NCI-H2227 (cell line): ENCODE results near the gene HTT.

Source experiments
- DNase-seq: peaks from one replicate; lab custom pipeline; 2025; ENCODE audit not compliant: unreplicated experiment; lab: John Stamatoyannopoulos, UW

The HTT gene

DNA sequence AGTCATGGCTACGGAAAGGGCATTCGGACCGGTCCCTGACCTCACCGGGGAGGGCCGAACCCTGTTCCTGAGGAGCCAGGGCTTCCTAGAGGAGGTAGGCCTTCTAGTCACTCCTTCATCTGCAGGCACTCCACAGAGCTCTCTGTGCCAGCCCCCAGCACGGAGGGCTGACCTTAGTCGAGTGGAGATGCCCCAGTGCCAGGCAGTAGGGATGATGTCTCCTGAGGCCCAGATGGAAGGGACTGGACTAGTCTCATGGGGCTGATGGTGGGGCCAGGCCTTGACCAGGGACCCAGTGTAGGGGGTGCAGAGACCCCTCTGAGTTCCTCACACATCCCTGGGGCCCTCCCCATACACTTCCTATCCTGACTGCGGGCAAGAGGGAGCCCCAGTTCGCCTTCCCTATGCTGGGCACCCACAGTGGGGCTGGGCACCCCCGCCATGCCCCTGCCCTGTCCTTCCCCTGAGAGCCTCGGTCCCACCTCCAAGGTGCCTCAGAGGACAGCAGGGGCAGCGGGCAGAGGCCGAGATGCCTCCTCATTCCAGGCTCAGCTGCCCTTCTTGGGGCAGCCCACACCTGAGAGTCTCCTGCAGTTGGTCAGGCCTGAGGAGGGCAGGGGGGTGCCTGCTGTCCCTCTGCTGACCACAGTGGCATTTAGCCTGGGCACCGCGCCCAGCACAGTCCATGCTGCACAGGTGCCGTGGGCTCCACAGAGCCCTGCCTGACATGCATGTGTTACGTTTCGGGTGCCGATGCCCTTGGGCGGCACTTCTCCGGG lies 173.1 kb downstream of the HTT start:
- DNase-seq, result no peak

DNA sequence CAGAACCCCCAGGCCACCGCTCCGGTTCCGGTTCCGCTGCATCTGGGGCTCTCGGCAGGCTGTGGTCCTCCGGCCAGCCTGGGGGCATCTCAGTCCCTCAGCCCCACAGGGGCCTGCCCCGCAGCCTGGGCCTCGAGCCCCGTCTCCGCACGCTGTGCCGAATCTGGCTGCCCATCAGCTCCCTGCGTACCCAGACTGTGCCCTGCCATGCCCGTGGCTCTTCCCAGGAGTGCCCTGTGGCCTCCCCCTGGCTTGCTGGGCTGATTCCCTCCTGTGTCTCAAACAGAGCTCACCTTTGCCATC lies 173.6 kb downstream of the HTT start:
- no peak for DNase-seq

DNA sequence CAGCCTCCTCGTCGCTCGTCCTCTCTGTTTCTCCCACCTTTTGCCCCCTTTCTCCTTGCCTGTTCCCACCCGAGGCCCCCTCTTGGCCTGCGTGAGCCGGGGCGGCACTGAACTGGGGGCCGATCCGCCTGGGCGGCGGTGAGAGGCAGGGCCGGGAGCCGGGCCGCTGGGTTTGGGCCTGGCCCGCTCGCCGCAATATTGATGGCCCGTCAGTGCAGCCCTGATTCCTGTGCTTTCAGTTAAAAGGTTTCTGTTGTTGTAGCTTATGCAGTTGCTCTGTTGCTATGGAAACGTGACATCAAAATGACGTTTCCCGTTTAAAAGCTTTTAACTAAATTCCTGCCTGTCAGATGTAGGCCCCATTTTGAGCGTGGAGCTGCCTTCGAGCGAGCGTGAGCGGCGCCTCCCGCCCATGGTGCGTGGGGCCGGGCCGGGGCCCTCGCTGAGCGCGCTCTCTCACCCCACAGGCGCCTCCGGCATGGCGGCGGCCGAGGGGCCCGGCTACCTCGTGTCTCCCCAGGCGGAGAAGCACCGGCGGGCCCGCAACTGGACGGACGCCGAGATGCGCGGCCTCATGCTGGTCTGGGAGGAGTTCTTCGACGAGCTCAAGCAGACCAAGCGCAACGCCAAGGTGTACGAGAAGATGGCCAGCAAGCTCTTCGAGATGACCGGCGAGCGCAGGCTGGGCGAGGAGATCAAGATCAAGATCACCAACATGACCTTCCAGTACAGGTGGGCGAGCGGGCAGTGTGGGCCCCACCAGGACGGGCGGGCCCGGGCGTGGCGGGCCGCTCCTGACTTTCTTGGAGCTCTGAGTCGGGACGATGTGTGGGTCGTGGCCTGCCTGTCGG lies 174.6 kb downstream of the HTT start, which contains the start of gene MSANTD1:
TSS of gene MSANTD1 (plus strand) at position 349 of the 851 bp plus-strand sequence. CDS start at position 413, 64 bp downstream.
- no peak for DNase-seq

DNA sequence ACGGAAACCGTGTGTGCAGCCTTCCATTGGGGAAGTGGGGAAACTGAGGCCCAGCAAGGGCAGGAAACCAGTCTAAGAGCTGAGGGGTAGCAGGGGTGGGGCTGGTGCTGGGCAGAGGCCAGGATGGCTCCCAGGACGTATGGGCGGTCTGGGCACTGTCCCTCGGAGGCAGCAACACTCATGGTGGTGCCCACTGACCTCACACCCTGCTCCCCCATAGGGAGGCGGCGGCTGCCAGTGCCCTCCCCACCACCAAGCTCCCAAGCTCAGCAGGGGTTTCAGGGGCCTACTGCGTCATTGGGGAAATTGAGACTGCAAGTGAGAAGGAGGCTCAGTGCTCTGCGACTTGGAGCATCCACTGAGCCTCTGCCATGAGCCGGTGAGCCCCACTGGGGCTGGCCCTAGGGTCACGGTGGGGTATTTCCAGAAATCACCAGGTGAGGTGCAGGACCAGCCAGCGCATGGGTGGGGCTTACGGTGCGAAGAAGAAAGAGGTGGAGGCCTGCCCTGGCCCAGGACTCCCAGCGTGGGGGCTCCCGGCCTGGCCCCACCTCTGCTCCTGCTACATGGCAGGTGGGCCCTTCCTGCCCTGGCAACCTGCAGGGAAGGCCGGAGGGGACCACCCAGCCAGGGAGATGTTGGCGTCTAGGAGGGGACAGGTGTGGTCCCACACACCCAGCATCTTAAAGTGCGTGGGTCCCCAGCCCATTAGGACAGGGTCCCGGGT lies 175.4 kb downstream of the HTT start:
- no peak for DNase-seq

DNA sequence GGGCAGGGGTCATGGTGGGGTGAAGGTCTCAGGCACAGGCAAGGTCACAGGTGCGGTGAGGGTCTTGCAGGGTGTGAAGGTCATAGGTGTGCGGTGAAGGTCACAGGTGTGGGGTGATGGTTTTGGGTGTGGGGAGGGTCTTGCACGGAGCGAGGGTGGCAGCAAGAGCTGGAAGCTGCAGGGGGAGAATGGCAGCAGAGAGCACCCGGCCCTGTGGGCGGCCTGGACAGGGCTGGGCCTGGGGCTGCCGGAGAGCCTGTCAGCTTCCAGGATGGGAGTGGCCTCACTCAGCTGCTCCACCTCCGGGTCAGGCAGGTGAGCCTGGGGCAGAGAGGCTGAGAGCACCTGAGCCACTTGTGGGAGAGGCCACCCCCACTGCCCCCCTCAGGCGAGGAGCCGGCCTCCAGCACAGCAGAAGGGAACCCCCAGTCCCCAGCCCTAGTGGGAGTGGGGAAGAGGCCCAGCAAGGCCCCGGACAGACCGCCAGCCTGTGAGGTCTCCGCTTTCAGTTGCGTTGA lies 176.0 kb downstream of the HTT start:
- no peak for DNase-seq

DNA sequence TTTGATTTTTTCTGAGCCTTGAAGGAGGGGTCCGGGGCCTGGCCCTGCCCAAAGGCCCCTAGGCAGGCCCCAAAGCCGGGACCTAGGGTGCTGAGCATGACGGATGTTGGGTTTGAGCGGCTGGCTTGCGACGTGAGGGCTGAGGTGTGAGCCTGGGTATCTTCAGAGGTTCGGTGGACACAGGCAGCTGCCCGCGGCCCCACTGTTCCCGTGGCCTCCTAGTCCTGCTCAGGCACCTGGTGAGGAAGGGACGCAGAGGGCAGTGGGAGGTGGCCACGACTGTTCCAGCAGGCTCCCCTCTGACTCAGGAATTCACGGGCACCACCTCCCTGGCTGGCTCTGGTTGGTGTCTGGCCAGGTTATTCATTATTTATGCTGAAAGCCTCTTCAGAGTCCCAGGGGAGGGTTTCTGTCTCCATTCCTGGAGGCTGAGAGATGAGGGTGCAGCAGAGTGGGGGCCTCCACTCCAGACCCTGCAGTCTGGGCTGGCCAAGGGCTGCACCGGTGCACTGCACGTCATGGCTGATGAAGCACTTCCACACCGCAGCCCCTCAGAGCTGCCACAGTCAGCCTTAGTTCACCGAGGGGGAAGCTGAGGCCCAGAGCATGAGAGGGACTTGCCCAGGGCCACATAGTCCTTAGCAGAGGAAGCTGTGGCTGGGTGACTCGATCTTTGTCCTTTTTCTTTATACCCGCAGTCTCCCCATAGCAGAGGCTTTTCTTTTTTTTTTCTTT lies 176.6 kb downstream of the HTT start:
- no peak for DNase-seq

DNA sequence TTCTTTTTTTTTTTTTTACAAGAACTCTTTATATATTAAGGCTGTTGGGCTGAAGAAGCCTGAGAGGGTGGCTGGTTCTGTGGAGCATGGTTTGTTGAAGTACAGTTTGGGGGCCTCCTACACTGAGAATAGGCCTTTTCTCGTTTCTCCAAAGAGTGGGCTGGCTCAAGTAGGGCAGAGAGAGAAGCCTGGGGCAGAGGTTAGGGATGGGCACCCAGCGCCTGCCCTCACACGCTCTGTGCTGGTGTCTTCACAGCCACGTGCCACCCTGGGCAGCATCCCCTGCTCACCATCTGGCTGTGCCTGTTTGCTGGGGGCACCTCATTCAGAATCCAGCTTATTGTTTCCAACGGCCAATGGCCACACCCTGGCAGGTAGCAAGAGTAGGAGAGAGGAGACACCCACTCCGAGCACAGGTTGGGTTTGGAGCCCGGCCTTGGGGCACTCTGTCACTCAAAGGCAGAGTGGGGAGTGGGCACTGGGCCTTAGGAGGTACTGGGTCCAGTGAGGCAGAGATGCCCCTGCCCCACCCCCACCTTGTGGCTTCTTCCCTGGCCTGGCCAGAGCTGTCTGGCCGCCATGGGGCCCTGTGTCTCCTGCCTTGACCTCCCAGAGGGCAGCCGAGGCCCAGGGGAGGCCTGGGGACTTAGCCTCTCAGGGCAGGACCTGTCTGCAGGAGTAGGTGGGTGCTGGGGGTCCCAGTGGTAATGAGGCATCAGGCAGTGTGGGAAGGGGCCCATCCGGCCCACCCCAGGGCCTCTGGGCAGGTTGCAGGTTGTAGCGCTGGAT lies 177.4 kb downstream of the HTT start:
- no peak for DNase-seq

DNA sequence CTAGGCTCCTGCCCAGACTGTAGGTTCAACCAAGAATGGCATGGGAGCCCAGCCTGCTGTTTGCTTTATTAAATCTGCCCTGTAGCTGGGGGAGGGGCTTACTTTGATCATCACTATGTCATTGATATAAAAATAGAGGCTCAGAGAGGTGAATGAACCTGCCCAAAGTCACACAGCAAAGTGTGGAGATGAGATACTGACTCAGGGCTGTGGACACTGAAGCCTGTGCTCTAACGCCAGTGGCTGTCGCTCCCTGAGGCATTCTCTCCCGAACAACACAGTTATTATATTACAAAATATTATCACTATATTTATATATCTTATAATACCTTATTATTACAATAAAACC lies 178.0 kb downstream of the HTT start:
- DNase-seq, result no peak

DNA sequence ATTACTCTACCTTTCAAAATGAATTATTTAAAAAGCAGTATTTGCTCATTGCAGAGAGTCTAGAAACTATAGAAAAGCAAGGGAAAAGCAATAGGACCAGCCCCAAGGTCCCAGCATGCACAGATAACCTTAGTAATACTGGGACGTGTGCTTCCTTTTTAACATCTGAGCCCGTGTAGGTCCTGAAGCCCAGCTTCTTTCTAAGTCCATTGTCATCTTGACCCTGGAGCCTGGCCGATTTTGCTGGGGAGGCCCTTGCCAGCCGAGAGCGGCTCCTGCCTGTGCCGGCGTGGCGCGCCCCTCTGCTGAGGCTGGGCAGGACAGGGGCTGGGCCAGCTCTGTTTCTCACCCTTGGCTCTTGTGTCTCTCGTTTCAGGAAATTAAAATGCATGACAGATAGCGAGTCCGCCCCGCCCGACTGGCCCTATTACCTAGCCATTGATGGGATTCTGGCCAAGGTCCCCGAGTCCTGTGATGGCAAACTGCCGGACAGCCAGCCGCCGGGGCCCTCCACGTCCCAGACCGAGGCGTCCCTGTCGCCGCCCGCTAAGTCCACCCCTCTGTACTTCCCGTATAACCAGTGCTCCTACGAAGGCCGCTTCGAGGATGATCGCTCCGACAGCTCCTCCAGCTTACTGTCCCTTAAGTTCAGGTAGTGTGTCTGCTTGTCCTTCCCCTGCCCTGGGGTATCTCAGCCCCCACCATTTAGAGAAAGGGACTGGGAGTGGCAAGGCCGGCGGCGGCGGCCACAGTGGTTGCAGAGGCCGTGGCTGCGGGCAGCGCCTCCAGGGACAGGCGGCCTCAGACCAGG lies 178.6 kb downstream of the HTT start:
- DNase-seq, result no peak

DNA sequence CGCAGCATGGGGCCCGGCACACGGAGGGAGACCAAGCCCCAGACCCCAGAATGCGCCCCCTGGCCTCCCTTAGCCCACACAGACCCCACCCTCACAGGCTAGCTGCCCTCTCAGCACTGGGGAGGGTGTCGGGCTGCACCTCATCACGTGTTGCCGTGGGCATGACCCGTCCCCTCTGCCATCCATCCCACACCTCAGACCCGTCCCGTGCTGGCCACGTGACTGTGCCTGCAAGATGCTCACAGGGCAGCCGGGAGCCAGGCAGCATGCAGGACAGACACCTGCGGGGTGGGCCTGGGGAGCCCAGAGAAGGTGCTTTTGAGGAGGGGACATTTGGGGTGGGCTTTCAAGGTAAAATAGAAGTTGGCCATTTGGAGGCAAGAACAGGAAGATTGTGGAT lies 179.3 kb downstream of the HTT start:
- DNase-seq, result no peak

DNA sequence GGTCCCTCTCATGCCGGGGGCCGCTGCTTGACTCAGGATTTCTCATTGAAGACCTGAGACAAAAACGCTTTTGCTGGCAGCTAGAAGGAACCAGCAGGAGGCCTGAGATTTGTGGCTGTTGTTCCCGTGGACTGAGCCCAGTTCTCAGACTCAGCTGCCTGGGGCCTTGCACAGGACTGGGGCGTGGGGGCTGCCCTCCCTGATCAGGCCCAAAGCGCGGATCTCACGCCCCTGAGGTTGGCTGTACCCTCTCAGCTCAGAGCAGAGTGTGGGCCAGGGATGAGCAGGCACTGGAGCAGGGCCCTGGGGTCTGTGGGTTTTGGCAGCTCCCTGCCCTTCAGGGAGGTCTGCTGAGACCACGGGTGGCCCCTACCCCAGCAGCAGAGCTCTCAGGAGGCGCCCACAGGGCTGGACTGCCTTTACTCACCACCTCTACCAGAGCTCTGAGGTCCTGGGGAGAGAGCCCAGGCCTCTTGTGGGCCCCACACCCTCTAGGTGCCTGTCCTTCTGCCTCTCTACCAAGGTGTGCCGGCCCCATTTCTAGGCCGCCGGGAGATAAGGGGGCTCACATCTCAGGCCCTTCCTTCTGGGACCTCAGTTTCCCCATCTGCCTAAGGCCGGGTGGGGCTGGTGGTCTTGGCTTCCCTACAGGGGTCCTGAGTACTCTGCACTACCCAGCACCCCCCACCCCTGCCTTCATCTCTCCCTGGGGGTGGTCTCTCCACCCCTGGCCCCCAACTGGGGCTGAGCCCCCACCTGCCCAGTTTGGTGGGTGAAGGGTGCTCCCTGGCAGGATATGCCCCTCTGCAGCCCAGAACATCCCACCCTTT lies 180.0 kb downstream of the HTT start:
- no peak for DNase-seq

DNA sequence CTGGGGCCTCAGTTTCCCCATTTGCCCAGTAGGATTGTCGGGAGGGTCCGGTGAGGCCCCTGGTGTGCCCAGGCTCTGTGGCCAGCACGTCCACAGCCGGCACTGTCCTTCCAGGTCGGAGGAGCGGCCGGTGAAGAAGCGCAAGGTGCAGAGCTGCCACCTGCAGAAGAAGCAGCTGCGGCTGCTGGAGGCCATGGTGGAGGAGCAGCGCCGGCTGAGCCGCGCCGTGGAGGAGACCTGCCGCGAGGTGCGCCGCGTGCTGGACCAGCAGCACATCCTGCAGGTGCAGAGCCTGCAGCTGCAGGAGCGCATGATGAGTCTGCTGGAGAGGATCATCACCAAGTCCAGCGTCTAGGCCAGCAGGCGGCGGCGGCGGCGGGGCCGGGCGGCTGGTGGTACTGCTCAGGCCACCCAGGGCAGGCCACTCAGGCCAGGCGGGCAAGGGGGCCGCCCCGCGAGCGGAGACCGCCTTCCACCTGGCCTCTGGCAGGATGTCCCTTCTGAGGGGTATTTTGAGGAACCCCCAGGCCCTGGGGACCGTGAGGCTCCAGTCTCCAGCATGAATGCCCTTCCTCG lies 181.2 kb downstream of the HTT start:
- no peak for DNase-seq

DNA sequence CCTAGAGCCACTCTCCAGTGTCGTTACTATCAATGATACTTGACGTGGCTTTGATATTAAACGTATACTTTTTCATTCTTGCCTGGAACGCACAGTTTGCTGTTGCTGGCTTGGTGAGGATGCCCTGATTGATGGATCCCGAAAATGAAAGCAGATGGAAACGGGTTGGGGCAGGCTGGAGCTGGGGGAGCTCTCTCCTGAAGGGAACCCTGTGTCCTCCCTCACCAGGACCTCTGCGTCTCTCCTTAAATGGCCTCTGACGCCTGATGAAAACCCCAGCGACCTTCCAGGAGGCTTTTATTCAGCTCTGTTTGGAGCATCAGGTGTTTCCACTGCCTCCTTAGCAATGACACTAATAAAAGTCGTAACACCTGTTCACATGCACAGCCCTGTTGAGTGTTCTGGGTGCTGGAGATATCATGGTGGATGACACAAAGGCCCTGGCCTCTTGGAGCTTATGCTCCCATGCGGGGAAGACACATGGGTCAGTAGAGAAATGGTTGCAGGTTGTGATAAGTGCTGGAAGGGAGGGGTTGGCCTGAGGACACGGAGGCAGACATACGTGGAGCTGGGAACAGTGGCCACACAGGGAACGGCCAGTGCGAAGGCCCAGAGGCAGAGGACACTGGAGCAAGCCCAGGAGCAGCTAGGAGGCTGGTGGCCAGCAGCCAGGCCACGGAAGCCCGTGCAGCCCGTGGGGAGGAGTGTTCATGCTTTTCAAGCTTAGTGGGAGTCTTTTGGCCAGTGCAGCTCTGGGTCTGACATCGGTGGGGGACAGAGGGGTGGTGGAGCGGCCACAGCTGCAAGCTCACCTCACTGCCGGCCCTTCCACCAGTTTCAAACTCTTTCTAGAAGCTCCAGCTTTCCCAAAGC lies 182.0 kb downstream of the HTT start:
- DNase-seq, result no peak

DNA sequence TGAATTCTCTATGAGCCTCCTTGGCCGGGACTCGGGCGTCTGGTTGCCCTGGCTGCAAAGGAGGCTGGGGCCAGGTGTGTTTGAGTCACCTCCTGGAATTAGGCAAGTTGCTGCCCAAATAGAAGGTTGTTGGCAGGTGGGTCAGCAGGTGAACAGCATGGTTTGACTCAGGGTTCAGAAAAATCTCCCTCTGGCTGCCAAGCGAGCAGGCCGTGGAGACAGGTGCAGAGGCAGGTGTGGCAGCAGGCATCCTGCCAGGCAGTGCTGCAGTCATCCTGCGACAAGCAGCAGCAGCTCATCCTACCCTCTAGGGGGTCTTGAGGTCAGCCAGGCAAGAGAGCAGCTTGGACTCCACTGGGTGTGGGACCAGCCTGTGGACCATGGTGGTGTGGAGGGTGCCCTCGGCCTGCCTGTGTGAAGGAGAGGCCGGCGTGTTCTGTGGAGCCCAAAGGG lies 182.6 kb downstream of the HTT start:
- DNase-seq, result no peak

DNA sequence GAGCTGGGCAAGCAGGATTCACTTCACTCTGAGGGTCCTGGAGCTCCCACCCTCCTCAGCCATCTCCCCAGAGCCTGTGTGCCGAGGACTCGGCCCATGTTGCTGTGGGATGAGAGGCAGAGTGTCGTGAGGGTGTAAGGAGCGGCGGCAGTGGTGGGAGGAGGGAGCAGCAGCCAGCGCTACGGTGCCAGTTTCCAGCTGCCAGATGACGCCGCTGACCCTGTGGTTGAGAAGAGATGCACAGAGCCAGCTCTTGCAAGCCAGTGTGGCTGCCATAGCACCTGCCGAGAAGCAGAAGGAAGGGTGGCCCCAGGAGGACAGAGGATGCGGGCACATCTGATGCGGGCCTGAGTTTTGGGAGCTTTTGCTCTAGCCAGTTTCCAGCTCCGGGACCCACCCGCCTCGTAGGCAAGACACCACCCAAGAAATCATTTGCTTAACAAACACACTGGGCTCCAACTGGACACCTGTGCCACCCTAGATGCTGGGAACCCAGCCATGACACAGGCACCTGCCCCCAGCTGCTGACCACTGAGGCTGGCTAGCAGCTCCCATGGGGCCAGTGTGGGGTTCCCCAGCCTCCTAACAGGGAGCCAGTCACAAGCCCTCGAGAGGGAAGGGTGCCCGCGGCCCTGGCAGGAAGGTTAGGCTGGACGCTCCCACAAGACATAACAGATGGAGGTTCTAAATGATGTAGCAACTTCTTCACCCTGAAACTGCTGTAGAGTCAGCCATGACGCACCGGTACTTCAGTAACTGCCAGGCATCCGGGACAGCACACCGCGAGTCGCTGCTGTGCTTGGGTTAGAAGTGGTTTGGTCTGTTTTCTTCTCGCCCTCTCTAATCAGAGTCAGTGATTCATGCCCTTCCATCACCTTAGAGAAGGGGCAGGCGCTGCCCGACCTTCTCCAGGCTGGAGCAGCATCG lies 183.3 kb downstream of the HTT start:
- no peak for DNase-seq
